Amniotic epithelial cell (primary cell): ENCODE results near the gene FLT3LG.
A peak's percentile ranks its signal among the peaks of the same experiment; 100 is the strongest.
"Not testable (repeated sequence)": the region's sequence is repeated elsewhere in the genome, so short reads cannot be mapped to it uniquely, and the experiment has no call there.

Experiments
- DNase-seq: peaks from one replicate; pipeline ENCODE4 v3.0.0-alpha.2; 2010; ENCODE audit warnings: low read depth

The FLT3LG gene

GRCh38 chr19:49463960-49464740 is 9.9 kb upstream of the FLT3LG start:
- no peak for DNase-seq

DNA sequence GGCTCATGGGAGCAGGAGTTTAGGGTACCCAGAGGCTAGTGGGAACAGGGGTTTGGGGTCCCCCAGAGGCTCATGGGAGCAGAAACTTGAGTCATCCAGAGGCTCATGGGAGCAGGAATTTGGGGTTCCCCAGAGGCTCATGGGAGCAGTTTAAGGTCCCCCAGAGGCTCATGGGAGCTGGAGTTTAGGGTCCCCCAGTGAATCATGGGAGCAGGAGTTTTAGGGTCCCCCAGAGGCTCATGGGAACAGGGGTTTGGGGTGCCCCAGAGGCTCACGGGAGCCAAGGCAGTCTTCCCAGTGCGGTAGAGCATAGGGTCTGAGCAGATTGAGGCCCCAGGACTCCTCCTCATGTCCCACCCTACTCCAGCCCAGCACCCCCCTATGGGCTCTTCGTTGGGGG is 8.6 kb upstream of the FLT3LG start:
- DNase-seq = no peak

DNA sequence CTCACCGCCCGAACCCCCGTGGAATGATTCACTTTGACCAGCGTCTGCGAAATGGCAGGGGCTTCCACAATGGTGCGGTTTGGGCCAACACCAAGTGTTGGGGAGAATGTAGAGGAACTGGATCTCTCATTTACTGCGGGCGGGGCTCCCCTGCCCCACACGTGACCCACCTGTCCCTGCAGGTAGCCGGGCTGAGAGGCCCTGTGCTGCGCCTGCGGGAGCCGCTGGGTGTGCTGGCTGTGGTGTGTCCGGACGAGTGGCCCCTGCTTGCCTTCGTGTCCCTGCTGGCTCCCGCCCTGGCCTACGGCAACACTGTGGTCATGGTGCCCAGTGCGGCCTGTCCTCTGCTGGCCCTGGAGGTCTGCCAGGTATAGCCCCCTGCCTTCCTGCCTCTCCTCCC is 5.8 kb upstream of the FLT3LG start:
- no peak for DNase-seq

DNA sequence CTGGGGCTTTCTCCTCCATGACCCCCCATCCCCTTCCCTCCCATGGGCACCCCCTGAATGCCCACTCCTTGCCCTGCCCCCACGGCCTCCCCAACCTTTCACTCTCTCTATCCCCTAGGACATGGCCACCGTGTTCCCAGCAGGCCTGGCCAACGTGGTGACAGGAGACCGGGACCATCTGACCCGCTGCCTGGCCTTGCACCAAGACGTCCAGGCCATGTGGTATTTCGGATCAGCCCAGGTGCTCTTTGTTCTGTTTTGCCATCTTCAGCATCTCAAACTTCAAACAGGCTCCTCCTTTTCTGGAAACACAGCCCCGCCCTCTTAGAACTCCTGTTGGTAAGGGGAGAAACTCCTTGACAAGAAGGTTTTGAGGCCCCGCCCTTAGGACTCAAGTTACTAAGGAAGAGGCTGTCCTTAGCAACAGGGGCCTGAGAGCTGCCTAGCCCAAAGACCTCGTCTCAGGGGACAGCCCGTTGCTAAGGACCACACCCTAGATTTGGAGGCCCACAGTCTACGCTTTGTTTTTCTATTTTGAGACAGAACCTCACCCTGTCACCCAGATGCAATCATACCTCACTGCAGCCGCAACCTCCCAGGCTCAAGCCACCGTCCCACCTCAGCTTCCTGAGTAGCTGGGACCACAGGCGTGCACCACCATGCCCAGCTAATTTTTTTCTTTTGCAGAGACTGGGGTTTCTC is 5.1 kb upstream of the FLT3LG start:
- no peak for DNase-seq

DNA sequence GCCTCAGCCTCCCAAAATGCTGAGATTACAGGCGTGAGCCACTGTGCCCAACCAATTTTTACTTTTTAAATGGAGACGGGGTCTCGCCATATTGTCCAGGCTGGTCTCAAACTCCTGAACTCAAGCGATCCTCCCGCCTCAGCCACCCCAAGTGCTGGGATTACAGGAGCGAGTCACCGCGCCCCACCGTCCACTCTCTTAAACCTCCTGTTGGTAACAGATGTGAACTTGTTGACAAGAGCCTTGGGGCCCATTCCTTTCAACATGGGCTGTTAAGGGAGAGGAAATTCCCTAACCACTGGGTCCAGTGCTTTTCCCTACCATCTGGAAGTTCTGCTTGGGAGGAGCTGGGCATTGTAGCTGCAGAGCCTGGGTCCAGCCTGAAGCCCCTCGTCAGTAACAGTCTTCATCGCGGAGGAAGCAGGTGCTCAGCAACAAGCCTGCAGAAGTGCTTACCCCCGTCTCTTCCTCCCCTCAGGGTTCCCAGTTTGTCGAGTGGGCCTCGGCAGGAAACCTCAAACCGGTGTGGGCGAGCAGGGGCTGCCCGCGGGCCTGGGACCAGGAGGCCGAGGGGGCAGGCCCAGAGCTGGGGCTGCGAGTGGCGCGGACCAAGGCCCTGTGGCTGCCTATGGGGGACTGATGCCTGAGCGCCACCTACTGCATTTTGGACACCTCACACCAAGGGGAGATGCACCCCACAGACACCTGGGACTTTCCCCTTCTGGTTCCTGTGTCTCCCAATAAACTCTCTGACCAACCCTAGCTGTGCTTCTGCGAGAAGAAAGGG is 4.0 kb upstream of the FLT3LG start:
- no peak for DNase-seq

GRCh38 chr19:49470615-49470978 is 3.4 kb upstream of the FLT3LG start:
- DNase-seq = no peak

DNA sequence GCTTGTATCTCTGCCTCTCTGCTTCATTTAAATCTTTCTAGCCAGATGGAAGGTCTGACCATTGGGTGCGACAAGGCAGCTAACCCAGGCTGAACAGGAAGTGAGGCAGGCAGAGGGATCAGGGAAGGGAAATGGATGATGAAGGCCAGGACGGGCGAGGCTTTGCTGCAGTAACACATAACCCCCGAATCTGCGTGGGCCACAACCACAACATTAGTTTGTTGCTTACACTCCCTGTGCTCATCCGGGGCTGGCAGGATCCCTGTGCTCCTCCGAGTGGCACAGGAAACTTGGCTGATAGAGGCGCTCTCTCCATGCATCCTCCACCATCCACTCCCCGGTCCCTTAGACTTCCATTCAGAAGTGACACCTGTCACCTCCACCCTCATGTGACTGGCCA is 1.1 kb upstream of the FLT3LG start:
- no peak for DNase-seq

- not testable (repeated sequence) for DNase-seq
Measured at GRCh38 chr19:49473501-49473867, 531 bp upstream of the FLT3LG start.

DNA sequence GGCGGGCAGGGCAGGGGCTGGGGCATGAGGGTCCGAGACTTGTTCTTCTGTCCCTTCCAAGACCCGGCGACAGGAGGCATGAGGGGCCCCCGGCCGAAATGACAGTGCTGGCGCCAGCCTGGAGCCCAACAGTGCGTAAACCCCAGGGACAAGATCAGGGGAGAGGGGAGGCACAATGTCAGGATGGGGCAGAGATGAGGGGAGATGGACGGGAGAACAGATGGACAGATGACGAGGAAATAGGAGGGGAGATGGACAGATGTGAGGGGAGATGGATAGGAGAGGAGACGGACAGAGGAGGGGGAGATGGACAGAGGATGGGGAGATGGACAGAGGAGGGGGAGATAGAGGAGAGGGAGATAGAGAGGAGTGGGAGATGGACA is 518 bp downstream of the FLT3LG start:
- DNase-seq = no peak

DNA sequence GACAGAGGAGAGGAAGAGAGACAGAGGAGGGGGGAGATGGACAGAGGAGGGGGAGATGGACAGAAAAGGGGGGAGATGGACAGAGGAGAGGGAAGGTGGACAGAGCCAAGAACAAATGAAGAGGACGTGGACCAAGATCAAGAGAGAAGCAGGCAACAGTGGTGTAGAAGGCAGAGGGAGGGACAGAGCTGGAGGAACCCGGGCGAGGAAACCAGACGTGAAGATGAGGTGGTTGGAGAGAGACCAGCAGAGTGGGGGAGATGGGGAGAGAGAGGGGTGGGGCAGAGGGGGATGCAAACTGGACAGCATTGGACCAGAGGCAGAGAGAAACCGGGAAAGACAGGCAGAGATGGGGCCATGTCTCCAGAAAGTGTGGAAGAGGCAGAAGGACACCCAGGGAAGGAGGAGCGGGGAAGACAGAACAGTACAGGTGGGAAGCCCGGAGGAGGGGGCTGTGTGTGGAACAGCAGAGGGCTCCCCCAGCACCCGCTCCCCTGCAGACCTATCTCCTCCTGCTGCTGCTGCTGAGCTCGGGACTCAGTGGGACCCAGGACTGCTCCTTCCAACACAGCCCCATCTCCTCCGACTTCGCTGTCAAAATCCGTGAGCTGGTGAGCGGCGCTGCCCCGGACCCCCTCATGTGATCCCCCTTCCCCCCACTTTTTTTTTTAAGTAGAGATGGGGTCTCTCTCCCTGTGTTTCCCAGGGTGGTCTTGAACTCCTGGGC is 1.3 kb downstream of the FLT3LG start:
- no peak for DNase-seq

DNA sequence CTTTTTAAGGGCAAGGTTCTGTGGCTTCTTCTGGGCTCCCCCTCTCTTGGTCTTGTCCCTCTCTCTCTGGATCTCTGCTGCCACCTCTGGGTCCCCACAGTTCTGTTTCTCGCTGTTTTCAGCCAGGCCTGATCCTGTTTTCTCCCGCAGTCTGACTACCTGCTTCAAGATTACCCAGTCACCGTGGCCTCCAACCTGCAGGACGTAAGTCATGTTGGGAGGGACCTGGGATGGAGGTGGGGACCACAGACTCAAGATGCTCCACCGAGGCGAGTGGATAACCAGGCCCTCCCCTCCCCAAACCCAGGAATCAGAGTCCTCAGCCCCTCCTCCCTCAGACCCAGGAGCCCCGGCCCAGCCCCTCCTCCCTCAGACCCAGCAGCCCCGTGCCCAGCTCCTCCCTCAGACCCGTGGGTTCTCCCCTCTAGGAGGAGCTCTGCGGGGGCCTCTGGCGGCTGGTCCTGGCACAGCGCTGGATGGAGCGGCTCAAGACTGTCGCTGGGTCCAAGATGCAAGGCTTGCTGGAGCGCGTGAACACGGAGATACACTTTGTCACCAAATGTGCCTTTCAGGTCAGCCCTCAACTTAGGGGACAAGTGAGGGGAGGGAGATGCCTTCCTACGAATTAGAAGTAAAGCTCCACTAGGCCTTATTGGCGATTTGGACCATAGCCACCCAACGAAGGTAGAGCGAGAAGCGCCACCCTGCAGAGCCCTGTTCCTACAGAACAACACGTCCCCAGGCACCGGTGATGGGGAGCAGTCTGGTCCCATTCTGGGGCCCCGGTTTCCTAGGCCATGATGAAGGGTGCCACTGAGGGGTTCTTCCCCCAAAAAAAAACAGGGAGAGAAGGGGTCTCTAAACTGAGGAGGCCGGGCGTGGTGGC is 2.2 kb downstream of the FLT3LG start:
- no peak for DNase-seq

DNA sequence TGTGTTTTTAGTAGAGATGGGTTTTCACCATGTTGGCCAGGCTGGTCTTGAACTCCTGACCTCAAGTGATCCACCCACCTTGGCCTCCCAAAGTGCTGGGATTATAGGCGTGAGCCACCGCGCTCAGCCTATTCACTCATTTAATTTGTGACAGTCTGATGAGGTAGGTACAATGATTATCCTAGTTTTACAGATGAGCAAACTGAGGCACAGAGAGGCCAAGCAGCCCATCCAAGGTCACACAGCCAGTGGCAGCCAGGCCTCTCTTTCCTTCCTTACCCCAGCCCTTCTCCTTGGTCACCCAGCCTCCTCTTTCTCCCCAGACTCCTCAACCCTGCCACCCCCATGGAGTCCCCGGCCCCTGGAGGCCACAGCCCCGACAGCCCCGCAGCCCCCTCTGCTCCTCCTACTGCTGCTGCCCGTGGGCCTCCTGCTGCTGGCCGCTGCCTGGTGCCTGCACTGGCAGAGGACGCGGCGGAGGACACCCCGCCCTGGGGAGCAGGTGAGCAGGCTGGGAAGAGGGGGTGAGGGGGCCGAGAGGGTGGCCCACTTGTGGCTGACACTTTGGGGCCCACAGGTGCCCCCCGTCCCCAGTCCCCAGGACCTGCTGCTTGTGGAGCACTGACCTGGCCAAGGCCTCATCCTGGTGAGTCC is 6.1 kb downstream of the FLT3LG start:
- DNase-seq = no peak

- DNase-seq = no peak
Measured at GRCh38 chr19:49481020-49481683, 7.1 kb downstream of the FLT3LG start.

DNA sequence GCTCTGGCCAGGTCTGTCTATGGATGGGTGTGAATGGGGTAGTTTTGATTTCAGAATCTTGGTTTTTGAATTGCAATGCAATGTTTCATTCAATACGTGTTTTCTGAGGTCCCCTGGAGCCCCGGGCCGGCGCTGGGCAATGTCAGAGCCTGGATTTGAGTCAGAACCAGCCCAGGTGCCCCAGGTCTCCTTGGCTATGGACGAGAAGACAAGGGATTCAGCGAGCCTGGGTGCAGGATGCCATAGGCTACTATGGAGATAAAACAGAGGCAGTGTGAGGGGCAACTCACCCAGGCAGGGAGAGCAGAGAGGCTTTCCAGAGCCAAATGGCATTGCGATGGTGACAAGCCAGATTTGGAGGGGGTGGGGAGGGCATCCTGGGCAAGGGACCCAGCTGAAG is 12.2 kb downstream of the FLT3LG start:
- DNase-seq = no peak

DNA sequence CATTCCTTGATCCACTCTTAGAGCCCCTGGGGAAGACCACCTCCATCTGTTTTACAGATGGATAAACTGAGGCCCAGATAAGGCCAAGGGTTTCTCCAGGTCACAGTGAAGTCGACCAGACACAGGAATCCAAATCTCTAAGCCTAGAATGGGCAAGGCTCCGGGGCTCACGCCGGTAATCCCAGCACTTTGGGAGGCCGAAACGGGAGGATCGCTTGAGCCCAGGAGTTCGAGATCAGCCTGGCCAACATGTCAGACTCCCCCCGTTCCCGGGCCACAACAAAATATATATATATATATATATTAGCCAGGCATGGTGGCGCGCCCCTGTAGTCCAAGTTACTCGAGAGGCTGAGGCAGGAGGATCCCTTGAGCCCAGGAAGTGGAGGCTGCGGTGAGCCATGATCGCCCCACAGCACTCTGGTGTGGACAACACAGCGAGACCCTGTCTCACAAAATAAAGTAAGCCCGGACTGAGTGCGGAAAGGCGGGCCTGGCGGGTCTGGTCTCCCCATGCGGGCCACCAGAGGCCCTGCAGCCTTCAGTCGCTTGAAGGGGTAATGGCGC is 12.8 kb downstream of the FLT3LG start:
- DNase-seq = no peak

- DNase-seq = peak; percentile 97
Measured at GRCh38 chr19:49487277-49488045, 13.4 kb downstream of the FLT3LG start, which contains the start of gene RPL13A. Gene RPL13A, plus strand, starts transcription at chr19:49487608. Its CDS starts 22 bp downstream, at chr19:49487630.

DNA sequence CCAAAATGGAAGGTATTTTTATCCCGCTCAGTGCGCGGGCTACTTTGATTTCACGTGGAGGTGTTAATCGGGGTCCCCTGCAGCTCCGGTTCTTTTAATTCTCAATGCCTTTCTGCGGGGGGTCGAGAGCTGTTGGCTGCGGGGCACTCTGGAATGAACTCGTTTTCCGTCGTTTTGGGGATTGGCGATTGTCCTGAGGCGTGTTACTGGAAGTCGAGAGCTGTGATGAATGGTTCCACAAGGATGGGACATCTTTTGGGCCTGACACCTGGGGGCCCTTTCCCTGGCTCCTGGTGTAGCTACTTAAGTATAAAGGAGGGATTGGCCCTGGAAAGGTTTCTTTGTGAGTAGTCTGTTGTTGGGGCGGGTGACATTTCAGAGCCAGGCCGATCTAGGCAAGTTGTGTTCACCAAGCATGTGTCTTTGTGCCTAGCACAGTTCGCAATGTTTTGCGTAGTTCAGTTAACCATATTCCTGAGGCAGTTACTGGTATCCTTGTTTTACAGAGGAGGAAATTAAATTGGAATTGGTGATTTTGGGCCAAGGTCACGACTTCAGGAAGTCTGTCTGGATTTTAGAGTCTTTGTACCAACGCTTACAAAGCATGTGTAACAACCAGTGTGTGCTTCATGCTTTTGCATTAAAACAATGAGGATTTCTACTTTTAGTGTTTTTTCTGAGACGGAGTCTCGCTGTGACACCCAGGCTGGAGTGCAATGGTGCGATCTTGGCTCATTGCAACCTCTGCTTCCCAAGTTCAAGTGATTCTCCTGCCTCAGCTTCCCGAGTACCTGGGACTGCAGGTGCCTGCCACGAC is 14.2 kb downstream of the FLT3LG start:
- no peak for DNase-seq

DNA sequence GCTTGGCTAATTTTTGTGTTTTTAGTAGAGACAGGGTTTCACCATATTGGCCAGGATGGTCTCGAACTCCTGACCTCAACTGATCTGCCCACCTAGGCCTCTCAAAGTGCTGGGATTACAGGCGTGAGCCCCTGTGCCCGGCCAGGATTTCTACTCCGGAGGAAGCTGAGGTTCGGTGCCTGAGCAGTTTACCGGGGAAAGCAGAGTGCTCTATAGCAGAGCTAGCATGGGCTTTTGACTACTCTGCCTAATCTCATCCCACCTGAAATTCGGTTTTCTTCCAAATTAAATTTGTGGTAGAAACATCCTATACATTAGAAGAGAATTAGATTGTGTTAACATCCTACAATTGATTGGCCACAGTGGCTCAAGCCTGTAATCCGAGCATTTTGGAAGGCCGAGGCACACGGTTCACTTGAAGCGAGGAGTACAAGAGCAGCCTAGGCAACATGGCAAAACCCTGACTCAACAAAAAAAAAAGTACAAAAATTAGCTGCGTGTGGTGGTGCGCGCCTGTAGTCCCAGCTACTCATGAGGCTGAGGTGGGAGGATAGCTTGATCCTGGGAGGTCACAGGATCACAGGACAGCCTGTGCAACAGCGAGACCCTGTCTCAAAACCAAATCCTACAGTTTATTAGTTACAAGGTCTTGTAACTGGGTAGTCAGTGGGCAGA is 15.0 kb downstream of the FLT3LG start:
- no peak for DNase-seq
